Chondrocyte (in vitro differentiated cells): Measurements from ENCODE around the gene HADH. TPM values are rescaled to one million over a fixed set of nuclear protein-coding genes. Genes with fewer than 3 reads are reported as not detected.

ENCODE experiments used
- DNase-seq: peaks from one replicate; pipeline ENCODE4 v3.0.0; 2021; ENCODE audit warnings: mixed read lengths, low spot score
- H3K27ac Mint-ChIP-seq: one replicate; pipeline ENCODE4 v1.8.0; 2021; ENCODE audit warnings: mild to moderate bottlenecking, moderate library complexity, mixed read lengths; ENCODE audit not compliant: unreplicated experiment
- H3K27me3 Mint-ChIP-seq: 2 replicates; pipeline ENCODE4 v1.8.0; 2021; ENCODE audit warnings: low read depth, mixed read lengths
- H3K36me3 Mint-ChIP-seq: 2 replicates; pipeline ENCODE4 v1.8.0; 2021; ENCODE audit warnings: low read depth, mixed read lengths
- H3K4me1 Mint-ChIP-seq: 2 replicates; pipeline ENCODE4 v1.8.0; 2021; ENCODE audit warnings: low read depth, mild to moderate bottlenecking, mixed read lengths
- H3K4me3 Mint-ChIP-seq: one replicate; pipeline ENCODE4 v1.8.0; 2021; ENCODE audit warnings: mild to moderate bottlenecking, moderate library complexity, mixed read lengths; ENCODE audit not compliant: unreplicated experiment
- H3K9me3 Mint-ChIP-seq: 2 replicates; pipeline ENCODE4 v1.8.0; 2021; ENCODE audit warnings: low read depth, mixed read lengths
- total RNA-seq: library from RNA; stranded (reverse); gene quantifications from 3 replicates; pipeline ENCODE4 v1.2.1, GENCODE V29; 2021
- TF ChIP-seq, protein P1 (sequence below): fragments of 200-600 bp; sonication (generic); IDR thresholded peaks from 2 replicates; pipeline ENCODE4 v1.5.0; 2021; ENCODE audit warnings: antibody characterized with exemption, mild to moderate bottlenecking, moderate library complexity

HADH gene
- total RNA-seq, 1 donor from 2014 or later: 21.6 TPM

DNA sequence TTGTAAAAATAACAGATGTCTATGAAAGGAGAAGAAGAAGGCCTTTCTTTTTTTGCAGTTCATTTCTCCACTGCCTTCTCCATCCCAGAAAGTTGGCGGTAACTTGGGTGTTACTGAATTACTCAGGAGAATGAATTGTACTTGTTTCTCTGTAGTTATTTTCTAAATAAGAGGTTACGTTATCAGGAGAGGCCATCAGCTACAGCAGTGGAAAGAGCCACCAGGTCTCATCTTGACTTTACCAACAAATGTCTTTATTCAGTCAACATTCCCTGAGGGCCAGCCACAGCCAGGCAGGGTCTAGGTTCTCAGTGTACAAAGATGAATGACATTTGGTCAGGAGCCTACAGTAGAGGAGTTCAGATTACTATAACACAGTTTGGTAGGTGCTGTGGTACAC, 8.1 kb downstream of the HADH start:
- H3K36me3 Mint-ChIP-seq: peaks cover 3% of the 10 kb centered on the region
- H3K4me3 Mint-ChIP-seq: no peak overlapping the region
- H3K9me3 Mint-ChIP-seq: no peaks in the 10 kb centered on the region
- DNase-seq: no peak
- TF ChIP-seq, protein P1, sequence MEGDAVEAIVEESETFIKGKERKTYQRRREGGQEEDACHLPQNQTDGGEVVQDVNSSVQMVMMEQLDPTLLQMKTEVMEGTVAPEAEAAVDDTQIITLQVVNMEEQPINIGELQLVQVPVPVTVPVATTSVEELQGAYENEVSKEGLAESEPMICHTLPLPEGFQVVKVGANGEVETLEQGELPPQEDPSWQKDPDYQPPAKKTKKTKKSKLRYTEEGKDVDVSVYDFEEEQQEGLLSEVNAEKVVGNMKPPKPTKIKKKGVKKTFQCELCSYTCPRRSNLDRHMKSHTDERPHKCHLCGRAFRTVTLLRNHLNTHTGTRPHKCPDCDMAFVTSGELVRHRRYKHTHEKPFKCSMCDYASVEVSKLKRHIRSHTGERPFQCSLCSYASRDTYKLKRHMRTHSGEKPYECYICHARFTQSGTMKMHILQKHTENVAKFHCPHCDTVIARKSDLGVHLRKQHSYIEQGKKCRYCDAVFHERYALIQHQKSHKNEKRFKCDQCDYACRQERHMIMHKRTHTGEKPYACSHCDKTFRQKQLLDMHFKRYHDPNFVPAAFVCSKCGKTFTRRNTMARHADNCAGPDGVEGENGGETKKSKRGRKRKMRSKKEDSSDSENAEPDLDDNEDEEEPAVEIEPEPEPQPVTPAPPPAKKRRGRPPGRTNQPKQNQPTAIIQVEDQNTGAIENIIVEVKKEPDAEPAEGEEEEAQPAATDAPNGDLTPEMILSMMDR: no peak
- no peaks in the 10 kb centered on the region for H3K27me3 Mint-ChIP-seq
- peaks cover 43% of the 10 kb centered on the region for H3K4me1 Mint-ChIP-seq
- peak overlapping the region; percentile 96 for H3K27ac Mint-ChIP-seq

DNA sequence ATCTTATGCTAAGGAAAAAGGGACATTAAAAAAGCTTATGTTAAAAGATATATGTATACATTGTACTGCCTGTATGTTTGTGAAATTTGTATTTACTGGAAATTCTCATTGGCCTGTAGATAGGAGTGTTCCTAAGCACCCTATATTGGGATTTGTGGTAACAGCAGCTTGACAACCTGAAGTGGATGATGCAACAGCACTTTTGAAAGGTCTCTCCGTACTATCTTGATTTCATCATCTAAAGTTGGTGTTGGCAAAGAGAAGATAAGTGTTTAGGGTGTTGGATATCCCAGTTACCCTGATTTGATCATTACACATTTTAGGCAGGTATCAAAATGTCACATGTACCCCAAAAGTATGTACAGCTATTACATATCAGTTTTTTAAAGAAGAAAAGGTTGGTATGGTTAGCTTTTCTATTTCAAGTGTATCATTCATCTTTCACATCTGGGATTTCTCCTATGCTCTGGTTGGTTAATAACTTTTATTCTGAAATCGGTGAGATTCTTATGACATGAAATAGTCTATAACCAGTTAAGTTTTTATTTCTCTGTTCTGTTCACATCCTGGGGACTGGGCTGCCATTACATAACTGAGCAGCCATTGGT, 10.3 kb downstream of the HADH start:
- Mint-ChIP-seq H3K4me1 (peaks cover 47% of the 10 kb centered on the region), H3K9me3 (no peaks in the 10 kb centered on the region), H3K27me3 (no peaks in the 10 kb centered on the region), H3K4me3 (no peak overlapping the region), H3K27ac (no peak overlapping the region), H3K36me3 (peaks cover 3% of the 10 kb centered on the region)
- TF ChIP-seq, protein P1: no peak
- DNase-seq: no peak

DNA sequence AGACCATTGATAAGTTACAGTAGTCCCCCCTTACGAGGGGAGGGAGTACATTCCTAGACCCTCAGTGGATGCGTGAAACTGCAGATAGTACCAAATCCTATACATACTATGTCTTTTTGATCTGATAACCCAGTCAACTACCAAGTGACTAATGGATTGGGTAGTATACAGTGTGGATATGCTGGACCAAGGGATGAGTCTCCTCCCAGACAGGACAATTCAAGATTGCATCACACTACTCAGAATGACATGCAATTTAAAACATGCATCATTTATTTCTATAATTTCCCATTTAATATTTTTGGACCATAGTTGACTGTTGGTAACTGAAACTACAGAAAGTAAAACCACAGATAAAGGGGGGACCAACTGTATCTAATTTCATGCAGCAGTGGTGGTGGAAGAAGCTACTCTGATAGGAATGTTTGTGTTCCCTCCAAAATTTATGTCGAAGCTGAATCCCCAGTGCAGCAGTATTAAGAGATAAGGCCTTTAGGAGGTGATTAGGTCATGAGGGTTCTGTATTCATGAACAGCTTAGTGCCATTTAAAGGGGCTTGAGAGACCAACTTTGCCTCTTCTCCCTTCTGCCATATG, 11.9 kb downstream of the HADH start:
- peaks cover 3% of the 10 kb centered on the region for H3K36me3 Mint-ChIP-seq
- no peak for DNase-seq

DNA sequence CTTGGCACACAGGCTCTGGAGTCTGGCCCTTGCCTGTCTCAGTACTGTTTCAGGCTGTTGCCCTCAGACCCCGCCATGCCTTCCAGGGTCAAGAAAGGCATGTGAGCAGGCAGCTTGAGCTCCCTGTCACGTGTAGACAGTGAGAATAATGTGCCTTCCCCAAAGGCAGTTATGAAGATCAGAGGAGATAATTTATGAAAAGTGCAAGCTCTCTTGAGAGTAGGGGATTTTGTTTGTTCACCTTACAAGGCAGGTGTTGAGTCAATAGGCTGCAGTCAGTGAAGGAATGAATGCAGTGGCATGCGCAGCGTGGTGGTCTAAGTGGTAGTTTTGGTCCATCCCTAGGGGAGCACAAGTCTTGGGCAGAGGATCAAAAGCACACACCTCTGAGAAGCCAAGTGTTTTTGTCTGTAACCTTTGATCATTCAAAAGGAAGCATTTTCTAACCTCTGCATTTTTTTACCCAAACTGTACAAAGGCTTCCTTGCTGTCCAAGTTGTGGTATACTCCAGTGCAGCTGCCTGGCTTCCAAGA, 14.4 kb downstream of the HADH start:
- Mint-ChIP-seq H3K27me3 (no peaks in the 10 kb centered on the region), H3K4me1 (peaks cover 24% of the 10 kb centered on the region), H3K36me3 (peaks cover 3% of the 10 kb centered on the region), H3K9me3 (no peaks in the 10 kb centered on the region), H3K27ac (no peak overlapping the region), H3K4me3 (no peak overlapping the region)
- TF ChIP-seq, protein P1: no peak
- no peak for DNase-seq

More for the DNA sequence above, 11.9 kb downstream of the HADH start:
- Mint-ChIP-seq H3K9me3 (no peaks in the 10 kb centered on the region), H3K27ac (no peak overlapping the region), H3K4me1 (peaks cover 41% of the 10 kb centered on the region), H3K27me3 (no peaks in the 10 kb centered on the region), H3K4me3 (no peak overlapping the region)
- TF ChIP-seq, protein P1: no peak

DNA sequence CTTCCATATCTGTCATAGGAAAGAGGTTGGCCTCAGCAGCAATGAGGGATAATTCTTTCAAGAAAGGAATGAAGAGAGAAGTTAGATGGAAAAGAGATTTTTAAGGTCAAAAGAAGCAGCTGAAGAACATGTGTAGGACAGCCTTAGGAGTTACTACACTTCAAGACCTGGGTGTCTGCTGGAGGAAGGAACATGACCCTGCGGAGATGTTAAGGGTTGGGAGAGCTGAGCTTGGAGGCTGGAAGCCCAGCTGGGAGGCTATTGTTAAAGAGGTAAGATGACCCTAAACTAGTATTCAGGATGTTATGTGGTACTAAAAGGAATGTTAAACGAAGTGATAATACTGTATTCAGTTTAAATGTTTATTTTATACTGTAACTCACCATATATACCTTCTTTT, 15.0 kb downstream of the HADH start:
- Mint-ChIP-seq H3K9me3 (no peaks in the 10 kb centered on the region), H3K36me3 (peaks cover 3% of the 10 kb centered on the region), H3K4me1 (peaks cover 25% of the 10 kb centered on the region), H3K4me3 (no peak overlapping the region), H3K27me3 (no peaks in the 10 kb centered on the region), H3K27ac (no peak overlapping the region)
- DNase-seq: no peak
- TF ChIP-seq, protein P1: no peak
